IMR-90 (cell line): ENCODE measurements around the gene CLEC4M. TPM values are rescaled to one million over a fixed set of nuclear protein-coding genes. Genes with fewer than 3 reads are reported as not detected.
A peak's percentile ranks its signal among the peaks of the same experiment; 100 is the strongest.

Source experiments
- ATAC-seq: fragments of 200-7000 bp; cut with Tn5 transposase; 2 replicates; pipeline ENCODE4 v1.9.1; 2020; ENCODE audit warnings: low read depth, mild to moderate bottlenecking, moderate library complexity
- BruUV-seq: library from RNA; stranded (reverse); fragments of 400-500 nt; replicated peaks from 2 replicates; lab custom pipeline; 2021; lab: Mats Ljungman, UMichigan
- CTCF ChIA-PET: fragments of 300-600 bp; formaldehyde crosslinking; extraction: SDS; loops from one replicate; lab custom pipeline; 2021; ENCODE audit warnings: antibody characterized with exemption; lab: Yijun Ruan, JAX
- POLR2A ChIA-PET: fragments of 300-600 bp; sonication (Branson Sonifier 250); formaldehyde crosslinking; loops from one replicate; lab custom pipeline; 2022; ENCODE audit warnings: antibody characterized with exemption; ENCODE audit not compliant: unreplicated experiment; lab: Charles Lee
- DNase-seq: peaks from one replicate; pipeline ENCODE4 v3.0.0; 2013
- H2AFZ ChIP-seq: replicated peaks from 2 replicates; pipeline ENCODE3; 2013; ENCODE audit warnings: low read length, mild to moderate bottlenecking; ENCODE audit not compliant: poor library complexity
- H2AK5ac ChIP-seq: 2 replicates; pipeline ENCODE4 v1.6.1; 2013; ENCODE audit warnings: low read depth, low read length, inconsistent platforms
- H2AK9ac ChIP-seq: replicated peaks from 2 replicates; pipeline ENCODE3; 2013; ENCODE audit warnings: mild to moderate bottlenecking, low read depth, low read length, moderate library complexity; ENCODE audit not compliant: poor library complexity
- H2BK120ac ChIP-seq: 2 replicates; pipeline ENCODE4 v1.6.1; 2013; ENCODE audit warnings: low read depth, low read length, inconsistent platforms
- H2BK15ac ChIP-seq: 3 replicates; pipeline ENCODE4 v1.6.1; 2013; ENCODE audit warnings: low read depth, low read length, inconsistent platforms
- H2BK20ac ChIP-seq: 2 replicates; pipeline ENCODE4 v1.6.1; 2013; ENCODE audit warnings: low read depth, mild to moderate bottlenecking, inconsistent platforms, low read length, moderate library complexity
- H2BK5ac ChIP-seq: 2 replicates; pipeline ENCODE4 v1.6.1; 2013; ENCODE audit warnings: mild to moderate bottlenecking, low read depth, low read length, inconsistent platforms; ENCODE audit not compliant: poor library complexity, severe bottlenecking
- H3K14ac ChIP-seq: replicated peaks from 2 replicates; pipeline ENCODE4 v1.6.1; 2013; ENCODE audit warnings: low read depth, low read length, inconsistent platforms
- H3K18ac ChIP-seq: 2 replicates; pipeline ENCODE4 v1.6.1; 2013; ENCODE audit warnings: low read depth, low read length, control low read depth
- H3K23ac ChIP-seq: 2 replicates; pipeline ENCODE4 v1.6.1; 2013; ENCODE audit warnings: low read depth, low read length, inconsistent platforms
- H3K27ac ChIP-seq: 2 replicates; pipeline ENCODE4 v1.5.1; 2013; ENCODE audit warnings: mild to moderate bottlenecking, control low read depth, low read length; ENCODE audit not compliant: insufficient read depth
- H3K27me3 ChIP-seq: 2 replicates; pipeline ENCODE4 v1.6.1; 2013; ENCODE audit warnings: low read length; ENCODE audit not compliant: control insufficient read depth, insufficient read depth
- H3K36me3 ChIP-seq: 2 replicates; pipeline ENCODE4 v1.6.1; 2013; ENCODE audit warnings: low read length, mixed read lengths; ENCODE audit not compliant: control insufficient read depth, insufficient read depth
- H3K4ac ChIP-seq: 2 replicates; pipeline ENCODE4 v1.6.1; 2013; ENCODE audit warnings: low read depth, low read length, inconsistent platforms
- H3K4me1 ChIP-seq: 2 replicates; pipeline ENCODE4 v1.6.1; 2013; ENCODE audit warnings: low read length, mixed read lengths; ENCODE audit not compliant: control insufficient read depth, insufficient read depth
- H3K4me2 ChIP-seq: 2 replicates; pipeline ENCODE4 v1.6.1; 2013; ENCODE audit warnings: low read depth, mild to moderate bottlenecking, control low read depth, low read length, moderate library complexity
- H3K4me3 ChIP-seq: 2 replicates; pipeline ENCODE4 v1.5.1; 2013; ENCODE audit warnings: low read depth, mild to moderate bottlenecking, control low read depth, low read length, moderate library complexity; ENCODE audit not compliant: insufficient read depth
- H3K56ac ChIP-seq: 2 replicates; pipeline ENCODE4 v1.6.1; 2013; ENCODE audit warnings: low read length, inconsistent platforms; ENCODE audit not compliant: insufficient read depth; ENCODE audit errors: extremely low read depth
- H3K79me1 ChIP-seq, 2 experiments: 2 replicates each; pipeline ENCODE4 v1.6.1; 2013; ENCODE audit warnings: low read length in 2 of 2, inconsistent platforms in 1 of 2, low read depth in 1 of 2
- H3K9ac ChIP-seq: 2 replicates; pipeline ENCODE4 v1.6.1; 2013; ENCODE audit warnings: low read depth, low read length, control low read depth
- H3K9me1 ChIP-seq: 2 replicates; pipeline ENCODE4 v1.6.1; 2013; ENCODE audit warnings: low read length, inconsistent platforms; ENCODE audit not compliant: insufficient read depth
- H3K9me3 ChIP-seq: 2 replicates; pipeline ENCODE4 v1.6.1; 2013; ENCODE audit warnings: low read length; ENCODE audit not compliant: control insufficient read depth, insufficient read depth
- H4K20me1 ChIP-seq: 2 replicates; pipeline ENCODE4 v1.6.1; 2013; ENCODE audit warnings: low read length, inconsistent platforms; ENCODE audit not compliant: insufficient read depth
- H4K5ac ChIP-seq: 2 replicates; pipeline ENCODE4 v1.6.1; 2013; ENCODE audit warnings: mild to moderate bottlenecking, low read depth, low read length, control low read depth
- H4K8ac ChIP-seq, 2 experiments: 2 replicates each; pipeline ENCODE4 v1.6.1; 2013; ENCODE audit warnings: low read depth in 2 of 2, low read length in 2 of 2, control low read depth in 1 of 2, inconsistent platforms in 1 of 2
- H4K91ac ChIP-seq: 2 replicates; pipeline ENCODE4 v1.6.1; 2013; ENCODE audit warnings: low read depth, low read length, inconsistent platforms; ENCODE audit not compliant: insufficient read depth
- CEBPB ChIP-seq: IDR thresholded peaks from 2 replicates; pipeline ENCODE4 v1.6.1; 2012; ENCODE audit warnings: low read depth, low read length, improper control_type of control experiment
- RCOR1 ChIP-seq: IDR thresholded peaks from 2 replicates; pipeline ENCODE4 v1.6.1; 2012; ENCODE audit warnings: mild to moderate bottlenecking, low read length, improper control_type of control experiment; ENCODE audit not compliant: insufficient replicate concordance
- WGBS, 2 experiments: methylation state at CpG; one replicate each; pipeline versions ENCODE4 v1.1.5 to v1.1.7; 2013; ENCODE audit warnings: missing lambda C conversion rate in 2 of 2; ENCODE audit not compliant: insufficient read length in 1 of 2; ENCODE audit errors: extremely low coverage in 2 of 2; 5-methylcytosine and 5-hydroxymethylcytosine counted together
- dilution Hi-C: fragments of 300-500 bp; cut with HindIII; formaldehyde crosslinking; loops from one replicate; pipeline ENCODE4 v1.14.3; 2018; ENCODE audit warnings: low sequenced_read_pairs; ENCODE audit not compliant: unreplicated experiment
- in situ Hi-C: fragments of 300-500 bp; cut with MboI; formaldehyde crosslinking; loops from 3 replicates; pipeline ENCODE4 v1.14.3; 2019; ENCODE audit warnings: low sequenced_read_pairs, inconsistent platforms, mixed read lengths
- intact Hi-C: fragments of 100-400 bp; cut with micrococcal nuclease; formaldehyde crosslinking; loops from 2 replicates; pipeline ENCODE4 v1.10.0; 2022
- polyA plus RNA-seq, 3 experiments: library from polyadenylated mRNA; depleted of rRNA; stranded (reverse); fragments of >200 nt; gene quantifications; 2 replicates each; pipeline ENCODE4 v1.2.3, GENCODE V29; 2012; ENCODE audit warnings: low replicate concordance in 1 of 3
- total RNA-seq: library from RNA; depleted of rRNA; stranded (reverse); fragments of >200 nt; gene quantifications from 2 replicates; pipeline ENCODE4 v1.2.3, GENCODE V29; 2012

Gene CLEC4M
- total and polyA plus RNA-seq, 2 of the 4 experiments (the other 2 are of a cell fraction): not detected

DNA sequence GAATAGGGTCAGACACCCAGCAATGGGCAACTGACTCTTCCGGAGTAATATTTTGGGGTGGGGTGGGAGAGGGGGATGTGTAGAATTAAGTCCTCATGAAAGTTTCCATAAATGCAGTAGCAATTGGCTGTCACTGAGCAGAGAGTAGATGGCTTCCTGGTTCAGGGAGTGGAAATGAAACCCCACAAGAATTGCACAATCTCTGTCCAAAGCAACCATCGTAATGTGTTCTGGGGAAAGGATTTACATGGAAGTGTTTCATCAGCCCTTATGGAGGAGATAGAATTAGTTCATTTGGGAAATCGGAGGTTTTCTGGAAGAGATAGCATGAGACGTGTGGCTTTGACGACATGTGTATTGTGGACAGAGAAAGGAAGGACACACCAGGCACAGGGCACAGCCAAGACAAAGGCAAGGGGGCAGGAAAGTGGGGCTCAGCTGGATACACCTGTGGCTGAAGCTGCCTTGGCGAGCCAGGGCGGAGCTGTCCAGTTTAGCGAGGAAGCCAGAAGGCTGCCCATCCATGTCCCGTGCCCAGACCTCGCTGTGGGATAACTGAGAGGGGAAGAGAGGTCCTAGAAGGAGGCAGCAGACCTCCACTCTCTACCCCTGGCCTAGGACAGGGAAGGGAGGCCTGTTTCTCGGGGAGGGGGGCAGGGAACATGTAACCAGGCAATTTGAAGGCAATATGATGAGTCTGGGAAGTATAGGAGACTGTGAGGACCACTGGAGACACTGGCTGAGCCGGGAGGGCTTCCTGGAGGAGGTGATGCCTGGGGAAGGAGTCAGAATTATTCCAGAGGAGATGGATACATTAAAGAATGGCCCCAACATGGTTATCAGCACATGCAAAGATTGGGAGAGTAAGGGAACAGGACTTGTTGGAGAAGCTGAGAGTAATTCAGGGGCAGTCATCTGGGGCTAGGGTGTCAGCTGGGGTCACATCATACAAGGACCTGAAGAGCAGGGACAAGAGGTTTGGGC lies 28.5 kb upstream of the CLEC4M start:
- Histone ChIP-seq H4K8ac (no peak overlapping the region), H3K4me1 (no peaks in the 10 kb centered on the region), H3K9me1 (no peaks in the 10 kb centered on the region), H3K4me2 (no peak overlapping the region), H2BK20ac (no peak overlapping the region), H3K36me3 (no peaks in the 10 kb centered on the region), H3K23ac (no peak overlapping the region), H2AK9ac (no peak overlapping the region), H4K20me1 (no peaks in the 10 kb centered on the region), H2BK15ac (no peak overlapping the region), H2AFZ (no peak overlapping the region), H3K56ac (no peak overlapping the region), H4K5ac (no peak overlapping the region), H2AK5ac (no peak overlapping the region), H3K9me3 (no peaks in the 10 kb centered on the region), H3K18ac (no peak overlapping the region), H4K91ac (no peak overlapping the region), H3K14ac (no peak overlapping the region), H3K9ac (no peak overlapping the region), H3K4ac (no peak overlapping the region), H3K27ac (no peak overlapping the region), H3K27me3 (peaks cover 36% of the 10 kb centered on the region), H2BK5ac (no peak overlapping the region), H3K4me3 (no peak overlapping the region), H2BK120ac (no peak overlapping the region), H3K79me1 (no peaks in the 10 kb centered on the region)
- WGBS, 2 experiments: 58% methylated on average over 5 of the region's 12 CpGs; no CpG with 5 or more reads in 1 of the 2 experiments
- BruUV-seq: no TSS peak
- POLR2A ChIA-PET: no interaction called here
- no peak for ATAC-seq
- dilution Hi-C loops: no loop called here
- TF ChIP-seq CEBPB (peak; percentile 78), RCOR1 (no peak)
- in situ Hi-C loops: no loop called here
- intact Hi-C loops: no loop called here
- CTCF ChIA-PET: no interaction called here
- DNase-seq: no peak
